Measurements from ENCODE around the gene RABGAP1L.
"Not testable (repeated sequence)": the region's sequence is repeated elsewhere in the genome, so short reads cannot be mapped to it uniquely, and the experiment has no call there.

RABGAP1L gene

DNA sequence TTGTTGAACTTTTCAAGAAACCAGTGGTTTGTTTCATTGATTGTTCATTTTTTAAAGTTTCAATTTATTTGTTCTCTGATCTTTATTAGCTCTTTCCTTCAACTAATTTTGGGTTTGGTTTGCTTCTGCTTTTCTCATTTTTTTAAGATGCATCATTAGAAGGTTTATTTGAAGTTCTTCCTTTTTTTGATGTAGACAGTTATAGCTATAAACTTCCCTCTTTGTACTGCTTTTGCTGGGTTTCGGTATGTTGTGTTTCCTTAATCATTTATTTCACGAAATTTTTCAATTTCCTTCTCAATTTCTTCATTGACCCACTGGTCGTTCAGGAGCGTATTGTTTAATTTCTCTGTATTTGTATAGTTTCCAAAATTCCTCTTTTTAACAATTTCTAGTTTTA, 155.1 kb downstream of the RABGAP1L start:
- DNase-seq, result no peak

DNA sequence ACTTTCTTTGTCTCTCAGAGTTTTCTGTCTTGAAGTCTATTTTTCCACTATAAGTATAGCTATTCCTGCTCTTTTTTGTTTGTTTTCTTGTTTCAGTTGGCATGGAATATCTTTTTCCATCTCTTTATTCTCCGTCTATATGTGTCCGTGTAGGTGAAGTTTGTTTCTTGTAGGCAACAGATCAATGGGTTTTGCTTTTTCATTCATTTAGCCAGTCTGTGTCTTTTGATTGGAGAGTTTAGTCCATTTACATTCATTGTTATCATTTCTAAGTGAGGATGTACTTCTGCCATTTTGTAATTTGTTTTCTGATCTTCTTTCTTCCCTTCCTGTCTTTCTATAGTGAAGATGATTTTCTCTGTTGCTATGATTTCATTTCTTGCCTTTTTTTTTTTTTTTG, 155.9 kb downstream of the RABGAP1L start:
- no peak for DNase-seq

DNA sequence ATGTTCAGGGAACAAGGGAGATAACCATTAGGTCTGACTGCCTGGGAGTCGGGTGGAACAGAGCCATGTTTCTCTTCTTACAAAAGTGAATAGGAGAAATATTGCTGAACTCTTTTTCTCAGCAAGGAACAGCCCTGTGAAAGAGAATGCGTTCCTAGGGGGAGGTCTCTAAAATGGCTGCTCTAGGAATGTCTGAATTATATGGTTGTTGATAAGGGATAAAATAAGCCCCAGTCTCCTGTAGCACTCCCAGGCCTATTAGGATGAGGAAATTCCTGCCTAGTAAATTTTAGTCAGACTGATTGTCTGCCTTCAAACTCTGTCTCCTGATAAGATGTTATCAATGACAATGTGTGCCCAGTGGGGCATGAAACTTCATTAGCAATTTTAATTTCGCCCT, 161.6 kb downstream of the RABGAP1L start:
- not testable (repeated sequence) for DNase-seq

DNA sequence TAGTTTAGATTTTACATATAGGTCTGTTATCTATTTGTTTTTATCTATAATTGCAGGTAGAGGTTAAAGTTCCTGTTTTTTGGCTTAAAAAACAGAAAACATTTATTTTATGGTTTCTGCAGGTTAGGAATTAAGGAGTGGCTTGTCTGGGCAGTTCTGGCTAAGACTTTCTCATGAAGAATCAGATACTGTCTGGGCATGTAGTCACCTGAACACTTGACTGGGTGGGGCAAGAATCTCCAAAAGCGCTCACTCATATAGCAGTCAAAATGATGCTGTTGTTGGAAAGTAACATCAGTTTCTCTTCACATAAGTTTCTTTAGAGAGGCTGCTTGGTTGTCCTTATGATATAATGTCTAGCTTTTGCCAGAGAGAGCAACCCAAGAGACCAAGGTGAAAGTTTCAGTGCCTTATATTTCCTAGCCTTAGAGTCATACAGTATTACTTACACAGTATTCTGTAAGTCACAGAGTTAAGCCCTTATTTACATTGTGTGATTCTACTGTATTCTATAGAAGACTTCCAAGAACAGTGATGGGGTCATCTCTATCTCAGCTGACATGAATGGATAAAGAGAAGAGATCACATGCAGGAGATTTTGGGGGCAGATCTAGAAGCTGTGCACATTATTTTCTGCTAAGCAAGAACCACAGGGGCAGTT, 163.0 kb downstream of the RABGAP1L start:
- DNase-seq, result no peak

DNA sequence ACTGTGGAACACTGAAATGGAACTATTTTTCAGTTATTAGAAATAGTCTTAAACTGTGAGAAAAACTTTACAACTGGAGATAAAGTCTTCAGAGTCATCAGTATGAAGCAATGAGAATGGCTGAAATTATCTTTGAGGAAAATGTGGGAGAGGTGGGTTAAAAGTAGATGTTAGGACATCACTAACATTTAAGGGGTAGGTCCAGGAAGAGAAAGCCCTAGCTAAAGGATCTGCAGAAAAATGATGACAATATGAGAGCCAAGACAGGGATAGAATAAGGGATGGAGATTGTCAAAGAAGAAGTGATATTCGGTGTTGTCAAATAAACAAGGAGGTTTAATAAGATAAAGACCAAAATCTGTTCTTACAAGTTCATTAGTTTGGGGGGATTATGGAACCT, 165.2 kb downstream of the RABGAP1L start:
- DNase-seq, result no peak

DNA sequence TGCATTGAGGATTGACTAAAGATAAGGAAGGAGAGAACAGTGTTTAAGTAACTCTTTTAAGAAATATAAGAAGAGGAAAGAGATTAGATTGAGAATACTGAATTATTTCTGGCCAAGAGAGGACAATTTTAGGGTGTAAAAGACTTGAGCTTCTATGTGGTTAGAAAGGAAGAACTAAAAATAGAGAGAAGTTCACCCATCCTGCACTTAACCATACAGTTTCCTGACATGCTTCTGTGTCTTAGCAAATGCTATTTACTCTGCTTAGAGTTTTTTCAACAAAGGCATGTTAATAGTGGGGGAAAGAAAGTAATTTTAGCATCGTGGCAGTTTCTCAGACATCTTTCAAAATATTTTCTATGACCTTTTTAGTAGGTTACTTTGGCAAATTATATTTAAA, 165.6 kb downstream of the RABGAP1L start:
- no peak for DNase-seq

DNA sequence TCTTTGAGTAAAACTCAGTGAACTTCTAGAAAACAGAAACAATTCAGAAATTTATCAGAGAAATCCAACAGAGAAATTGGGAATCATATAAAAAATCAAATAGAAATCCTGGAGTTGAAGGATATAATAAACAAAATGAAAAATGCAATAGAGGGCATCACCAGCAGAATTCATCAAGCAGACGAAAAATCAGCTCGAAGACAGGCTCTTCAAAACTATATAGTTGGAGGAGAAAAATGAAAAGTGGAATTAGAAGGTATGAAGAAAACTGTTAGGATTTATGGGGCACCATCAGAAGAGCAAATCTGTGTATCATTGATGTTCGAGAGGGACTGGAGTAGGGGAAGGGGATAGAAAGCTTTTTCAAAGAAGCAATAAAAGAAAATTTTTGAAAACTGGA, 167.0 kb downstream of the RABGAP1L start:
- no peak for DNase-seq

DNA sequence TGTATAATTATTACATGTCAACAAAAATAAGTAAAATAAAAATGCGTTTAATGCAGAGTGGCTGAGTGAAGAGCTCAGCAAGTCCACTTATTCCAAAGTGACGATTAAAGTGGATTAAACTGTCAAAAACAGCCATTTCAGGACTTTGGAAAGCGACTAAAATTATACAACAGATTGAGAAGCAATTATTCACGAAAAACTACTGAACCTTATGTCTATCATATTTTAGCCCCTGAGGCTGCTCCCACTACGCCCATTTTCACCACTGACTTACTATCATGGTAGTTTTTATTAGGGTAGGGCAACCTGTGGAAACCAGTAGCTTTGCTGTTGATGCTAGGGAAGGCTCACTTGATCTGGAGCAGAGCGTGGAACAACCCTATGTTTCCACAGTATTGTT, 174.1 kb downstream of the RABGAP1L start:
- no peak for DNase-seq

DNA sequence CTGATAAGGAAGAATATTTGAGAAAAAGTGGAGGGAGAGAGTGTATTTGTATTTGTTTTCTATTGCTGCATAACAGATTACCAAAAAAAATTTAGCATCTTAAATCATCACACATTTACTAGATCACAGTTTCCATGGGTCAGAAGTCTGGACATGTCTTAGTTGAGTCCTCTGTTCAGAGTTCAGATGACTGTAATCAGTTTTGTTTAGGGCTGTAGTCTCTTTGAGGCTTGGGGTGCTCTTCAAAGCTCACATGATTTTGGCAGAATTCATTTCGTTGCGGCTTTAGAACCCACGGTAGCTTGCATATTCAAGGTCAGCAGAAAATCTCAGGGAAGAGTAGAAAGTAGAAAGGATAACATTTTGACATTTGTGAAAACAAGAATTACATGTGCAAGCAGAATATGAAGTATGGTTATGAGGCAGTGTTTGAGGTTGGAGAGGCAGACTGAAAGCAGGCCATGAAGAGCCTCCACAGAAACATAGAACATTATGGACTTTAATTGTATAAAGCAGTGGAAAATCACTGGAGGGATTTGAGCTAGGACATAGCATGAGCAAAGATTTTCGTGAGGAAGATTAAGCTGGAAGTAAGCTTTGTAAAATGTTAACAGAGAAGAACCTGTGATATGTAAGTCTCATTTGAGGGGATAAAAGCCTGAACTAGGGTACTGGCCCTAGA, 177.8 kb downstream of the RABGAP1L start:
- DNase-seq, result no peak

DNA sequence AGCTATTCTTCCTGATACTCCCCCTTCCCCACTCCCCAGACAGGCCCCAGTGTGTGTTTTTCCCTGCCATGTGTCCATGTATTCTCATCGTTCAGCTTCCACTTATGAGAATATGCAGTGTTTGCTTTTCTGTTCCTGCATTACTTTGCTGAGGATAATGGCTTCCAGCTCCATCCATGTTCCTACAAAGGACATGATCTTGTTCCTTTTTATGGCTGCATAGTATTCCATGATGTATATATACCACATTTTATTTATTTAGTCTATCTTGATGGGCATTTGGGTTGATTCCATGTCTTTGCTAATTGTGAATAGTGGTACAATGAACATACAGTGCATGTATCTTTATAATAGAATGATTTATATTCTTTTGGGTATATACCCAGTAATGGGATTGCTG, 181.1 kb downstream of the RABGAP1L start:
- not testable (repeated sequence) for DNase-seq

DNA sequence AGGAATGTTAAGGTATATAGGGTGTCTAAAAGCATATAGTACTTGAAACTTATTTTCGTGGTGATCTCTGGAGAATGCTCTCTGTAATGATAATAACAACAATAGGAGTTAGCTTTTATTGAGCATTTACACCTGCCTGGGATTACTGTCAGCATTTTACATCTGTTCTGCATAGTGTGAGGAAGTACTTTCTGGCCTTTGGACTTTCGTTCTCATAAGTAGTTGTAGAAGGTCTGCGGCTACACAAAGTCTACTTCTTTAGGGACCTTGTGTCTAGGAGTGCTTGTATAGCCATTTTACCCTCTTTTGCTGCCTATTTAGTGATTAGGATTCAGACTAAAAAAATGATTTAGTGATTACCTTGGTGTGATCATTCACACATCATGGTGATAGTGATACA, 184.8 kb downstream of the RABGAP1L start:
- DNase-seq, result no peak

DNA sequence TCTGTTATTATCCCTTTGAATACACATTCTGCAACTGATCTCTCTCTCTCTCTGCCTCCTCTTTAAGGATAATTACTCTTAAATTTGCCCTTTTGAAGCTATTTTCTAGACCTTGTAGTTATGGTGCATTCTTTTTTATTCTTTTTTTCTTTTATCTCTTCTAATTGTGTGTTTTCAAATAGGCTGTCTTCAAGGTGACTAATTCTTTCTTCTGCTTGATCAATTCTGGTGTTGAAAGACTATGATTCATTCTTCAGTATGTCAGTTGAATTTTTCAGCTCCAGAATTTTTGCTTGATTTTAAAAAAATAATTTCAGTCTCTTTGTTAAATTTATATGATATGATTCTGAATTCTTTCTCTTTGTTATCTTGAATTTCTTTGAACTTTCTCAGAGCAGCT, 192.8 kb downstream of the RABGAP1L start:
- DNase-seq, result no peak

DNA sequence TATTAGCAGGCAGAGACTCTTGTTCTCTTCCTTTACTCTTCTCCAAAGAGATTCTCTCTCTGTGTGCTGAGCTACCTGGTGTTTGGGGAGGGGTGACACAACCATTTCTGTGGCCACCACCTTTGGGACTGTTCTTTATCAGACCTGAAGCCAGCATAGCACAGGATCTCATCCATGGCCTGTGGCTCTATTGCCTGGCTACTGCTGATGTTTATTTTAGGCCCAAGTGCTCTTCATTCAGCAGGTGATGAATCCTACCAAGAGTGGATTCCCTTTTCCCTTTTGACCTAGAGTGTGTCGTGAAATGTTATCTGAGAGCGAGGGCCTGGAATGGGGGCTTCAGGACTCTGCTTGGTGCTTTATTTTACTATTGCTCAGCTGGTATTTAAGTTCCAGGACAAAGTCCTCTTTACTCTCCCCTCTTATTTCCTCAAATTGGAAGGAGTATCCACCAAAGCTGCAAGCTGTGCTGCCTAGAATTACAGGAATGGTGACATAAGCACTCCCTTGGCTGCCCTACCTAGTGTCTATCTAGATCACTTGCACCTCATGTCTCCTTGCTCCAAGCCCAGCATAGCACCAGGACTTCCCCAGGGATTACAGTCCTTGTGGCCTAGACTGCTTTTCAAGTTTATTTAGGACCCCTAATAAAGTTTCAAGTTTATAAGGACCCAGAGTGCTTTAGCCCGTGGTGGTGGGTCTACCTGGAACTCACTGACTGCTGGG, 193.7 kb downstream of the RABGAP1L start:
- DNase-seq, result no peak

DNA sequence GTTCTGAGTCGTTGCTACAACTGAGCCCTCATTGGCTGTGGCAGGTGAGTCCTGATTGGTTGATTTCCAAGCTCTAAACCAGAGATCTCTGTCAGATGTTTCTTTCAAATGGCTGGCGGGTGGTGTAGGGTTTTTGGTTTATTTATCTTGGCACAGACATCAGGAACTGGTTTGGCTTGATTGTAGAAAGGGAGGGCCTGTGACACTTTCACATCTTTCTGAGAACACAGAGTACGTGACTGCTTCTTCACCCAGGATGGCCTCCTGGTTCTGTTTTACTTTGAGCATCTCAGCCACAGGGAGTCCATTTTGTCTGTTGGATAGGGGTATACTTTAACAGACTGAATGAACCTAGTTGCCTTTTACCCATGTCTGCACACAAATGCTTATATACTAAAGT, 199.0 kb downstream of the RABGAP1L start:
- no peak for DNase-seq

DNA sequence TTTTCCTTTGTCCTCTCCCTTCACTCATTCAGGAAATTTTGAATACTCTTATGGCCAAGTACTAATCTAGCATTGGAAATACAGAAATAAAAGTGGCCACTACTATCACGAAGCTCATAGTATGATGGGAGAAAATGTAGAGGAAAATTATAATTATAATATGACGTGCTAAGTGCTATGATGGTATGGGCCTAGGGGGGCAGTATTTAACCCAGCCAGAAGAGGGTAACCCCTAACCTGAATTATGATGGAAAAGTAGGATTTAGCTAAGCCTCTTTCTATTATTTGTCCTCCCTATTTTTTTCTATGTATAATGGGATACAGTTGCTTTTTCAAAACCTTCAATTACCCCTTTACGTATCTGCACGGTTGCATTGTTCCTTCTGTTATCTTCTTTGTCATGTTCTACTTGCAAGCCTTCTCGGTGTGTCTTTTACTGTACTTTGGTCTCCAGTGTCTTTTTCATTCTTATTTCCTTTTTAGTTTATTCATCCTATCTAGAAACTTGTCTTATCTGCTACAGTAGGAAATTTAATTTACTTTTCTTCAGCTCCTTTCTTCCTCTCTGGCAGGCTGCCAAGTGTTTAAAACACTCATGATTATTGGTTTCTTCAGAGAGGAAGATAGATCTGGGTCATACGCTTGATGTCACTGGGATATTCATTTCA, 199.6 kb downstream of the RABGAP1L start:
- no peak for DNase-seq

DNA sequence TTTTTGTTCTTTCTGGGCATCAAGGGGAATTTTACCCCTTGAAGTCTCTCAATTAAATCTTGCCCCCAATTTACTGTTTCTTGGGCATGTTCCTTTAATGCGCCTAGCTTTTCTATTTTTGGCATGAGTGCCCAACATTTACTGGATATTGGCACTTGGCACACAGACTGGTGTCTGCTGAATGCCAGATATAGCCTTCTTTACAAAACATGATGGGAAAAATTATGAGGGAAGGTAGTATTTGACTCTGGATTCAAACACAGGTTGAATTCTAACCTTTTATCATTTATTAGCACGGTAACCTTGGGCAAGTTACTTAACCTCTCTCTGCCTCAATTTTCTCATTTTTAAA, 200.1 kb downstream of the RABGAP1L start:
- DNase-seq, result no peak

DNA sequence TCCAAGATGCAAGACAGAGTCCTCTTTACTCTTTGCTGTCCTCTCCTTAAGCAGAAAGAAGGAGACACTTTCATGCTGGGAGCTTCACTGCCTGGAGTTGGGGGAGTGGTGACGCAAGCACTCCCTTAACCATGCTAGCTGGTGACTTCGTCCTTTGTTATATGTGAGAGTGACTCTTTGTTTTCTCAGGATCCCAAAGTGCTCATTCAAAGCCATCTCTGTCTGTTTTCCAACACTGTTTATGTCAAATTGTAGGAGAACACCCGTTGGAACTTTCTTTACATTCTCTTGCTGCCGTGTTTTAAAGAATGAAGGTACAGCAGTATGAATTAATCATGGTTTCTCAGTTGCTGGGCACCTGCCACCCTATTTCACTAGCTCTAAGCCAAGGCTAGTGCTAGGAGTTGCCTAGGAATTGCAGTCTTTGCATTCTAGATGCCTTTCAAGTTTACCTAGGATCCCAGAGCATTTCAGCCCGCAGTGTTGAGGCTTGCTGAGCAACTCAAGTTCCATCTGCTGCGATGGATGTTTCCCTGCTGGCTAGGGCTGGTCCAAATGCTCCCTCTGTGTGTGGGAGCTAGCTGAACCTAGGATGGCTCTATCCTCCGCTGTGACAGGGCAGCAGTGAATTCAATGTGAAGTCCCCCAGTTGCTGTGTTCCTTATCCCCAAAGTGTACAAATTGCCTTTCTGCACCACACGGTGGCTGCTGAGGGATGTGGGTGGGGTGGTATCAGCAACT, 205.8 kb downstream of the RABGAP1L start:
- no peak for DNase-seq

DNA sequence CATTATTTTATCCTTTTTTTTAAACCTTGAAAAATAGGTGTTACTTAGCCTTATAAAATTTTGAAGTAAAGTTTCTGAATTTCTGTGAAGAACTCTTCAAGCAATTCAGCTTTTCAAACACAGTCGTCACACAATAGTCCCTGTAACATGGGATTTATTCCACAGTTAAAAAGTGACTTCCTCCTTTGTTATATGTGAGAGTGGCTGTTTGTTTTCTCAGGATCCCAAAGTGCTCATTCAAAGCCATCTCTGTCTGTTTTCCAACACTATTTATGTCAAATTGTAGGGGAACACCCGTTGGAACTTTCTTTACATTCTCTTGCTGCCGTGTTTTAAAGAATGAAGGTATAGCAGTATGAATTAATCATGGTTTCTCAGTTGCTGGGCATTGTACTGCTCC, 207.6 kb downstream of the RABGAP1L start:
- no peak for DNase-seq

DNA sequence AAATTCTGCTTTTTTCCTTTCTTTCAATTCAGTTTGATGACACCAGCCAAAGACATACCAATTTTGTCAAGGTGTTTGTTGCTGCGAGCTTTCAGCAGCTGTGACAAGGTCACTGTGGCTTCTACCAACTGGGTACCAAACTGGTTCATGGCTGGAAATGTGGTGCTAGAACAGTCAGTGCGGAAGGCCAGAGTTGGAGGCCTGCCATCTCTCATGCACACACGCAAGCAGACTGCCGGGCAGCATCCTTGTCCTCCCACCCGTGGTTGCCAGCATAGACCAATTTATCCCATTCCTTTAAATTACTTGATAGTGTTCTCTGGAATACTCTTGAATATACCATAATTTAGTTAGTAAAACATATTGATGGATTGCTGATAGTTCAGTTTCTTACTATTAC, 208.6 kb downstream of the RABGAP1L start:
- DNase-seq, result no peak

DNA sequence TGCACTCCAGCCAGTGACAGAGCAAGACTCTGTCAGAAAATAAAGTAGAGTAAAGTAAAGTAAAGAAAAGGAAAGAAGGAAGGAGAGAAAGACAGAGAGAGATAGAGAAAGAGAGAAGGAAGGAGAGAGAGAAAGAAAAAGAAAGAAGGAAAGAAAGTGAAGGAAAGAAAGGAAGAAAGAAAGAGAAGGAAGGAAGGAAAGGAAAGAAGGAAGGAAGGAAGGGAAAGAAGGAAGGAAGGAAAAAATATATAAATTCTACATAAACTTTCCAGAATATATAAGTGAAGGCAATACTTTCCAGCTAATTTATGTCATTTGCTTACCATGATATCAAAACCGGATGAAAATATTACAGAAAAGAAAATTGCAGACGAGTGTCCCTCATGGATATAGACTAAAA, 216.7 kb downstream of the RABGAP1L start:
- no peak for DNase-seq

DNA sequence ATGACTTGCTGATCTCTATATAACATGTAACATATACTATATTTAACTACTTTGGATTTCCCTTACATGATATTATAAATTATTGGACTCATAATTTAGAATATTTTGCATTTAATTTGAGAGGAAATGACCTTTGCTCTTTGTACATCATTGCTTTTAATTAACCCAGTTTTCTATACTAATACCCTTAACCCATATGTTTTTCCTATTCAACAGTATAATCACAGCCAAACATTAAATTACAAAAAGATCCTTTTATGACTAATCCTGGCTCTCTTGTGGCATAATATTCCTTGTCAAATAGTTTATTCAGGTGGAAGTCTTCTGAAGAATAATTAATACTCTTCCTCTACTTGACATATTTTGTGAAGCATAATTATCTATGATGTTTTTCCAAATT, 232.4 kb downstream of the RABGAP1L start:
- DNase-seq, result no peak

DNA sequence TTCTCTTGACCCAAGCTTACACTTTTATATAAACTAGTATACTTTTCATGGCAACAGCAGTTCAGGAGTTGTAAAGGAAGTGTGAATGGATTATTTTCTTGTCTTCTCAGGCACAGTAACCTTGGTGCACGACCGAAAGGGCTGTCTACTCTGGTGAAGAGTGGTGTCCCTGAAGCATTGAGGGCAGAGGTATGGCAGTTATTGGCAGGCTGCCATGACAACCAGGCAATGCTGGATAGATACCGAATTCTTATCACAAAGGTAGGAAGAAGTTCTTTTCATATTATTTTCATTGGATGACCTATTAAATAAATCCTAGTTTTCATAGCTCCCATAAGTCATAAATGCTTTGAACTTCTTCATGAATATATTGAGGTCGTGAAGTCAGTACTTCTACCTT, 234.6 kb downstream of the RABGAP1L start:
- no peak for DNase-seq

DNA sequence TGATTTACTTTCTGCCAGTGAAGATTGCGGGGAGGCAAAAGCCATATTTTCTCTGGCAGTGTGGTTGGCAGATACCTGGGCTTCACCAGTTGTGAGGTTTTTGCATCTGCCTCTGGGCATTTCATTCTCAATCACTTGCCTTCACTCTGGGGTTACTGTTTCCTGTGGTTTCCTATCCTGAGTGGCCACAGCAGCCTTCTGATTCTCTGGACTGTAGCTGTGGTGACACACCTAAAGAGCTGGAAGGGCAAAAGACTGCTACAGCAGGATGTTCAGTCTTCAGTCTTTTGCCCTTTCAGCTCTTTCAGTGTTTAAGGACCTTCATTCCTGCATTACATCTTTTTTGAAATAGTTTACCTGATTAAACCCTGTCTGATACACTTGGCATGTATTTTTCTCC, 237.9 kb downstream of the RABGAP1L start:
- no peak for DNase-seq
